Parathyroid adenoma (tissue), 2 donors: Measurements from ENCODE around the gene MMADHC.
A peak's percentile ranks its signal among the peaks of the same experiment; 100 is the strongest.

Experiments
- H2AFZ ChIP-seq: fragments of 300-600 bp; sonication (generic); one replicate; pipeline ENCODE4 v1.7.0; 2017; ENCODE audit warnings: antibody characterized with exemption, mild to moderate bottlenecking
- H3K27ac ChIP-seq: fragments of 300-600 bp; sonication (generic); one replicate; pipeline ENCODE4 v1.7.0; 2017
- H3K27me3 ChIP-seq: fragments of 300-600 bp; sonication (generic); one replicate; pipeline ENCODE4 v1.7.0; 2017; ENCODE audit warnings: low read length; ENCODE audit not compliant: control insufficient read depth, insufficient read depth
- H3K36me3 ChIP-seq: fragments of 300-600 bp; sonication (generic); one replicate; pipeline ENCODE4 v1.7.0; 2017; ENCODE audit warnings: low read length; ENCODE audit not compliant: control insufficient read depth, insufficient read depth
- H3K4me1 ChIP-seq: fragments of 300-600 bp; sonication (generic); one replicate; pipeline ENCODE4 v1.7.0; 2017; ENCODE audit warnings: control low read depth
- H3K4me2 ChIP-seq: fragments of 300-600 bp; sonication (generic); one replicate; pipeline ENCODE4 v1.7.0; 2017; ENCODE audit warnings: low read length
- H3K4me3 ChIP-seq: fragments of 300-600 bp; sonication (generic); one replicate; pipeline ENCODE4 v1.7.0; 2017; ENCODE audit warnings: low read depth, low read length
- H3K79me2 ChIP-seq: fragments of 300-600 bp; sonication (generic); one replicate; pipeline ENCODE4 v1.7.0; 2017; ENCODE audit warnings: control low read depth
- H3K9ac ChIP-seq: fragments of 300-600 bp; sonication (generic); one replicate; pipeline ENCODE4 v1.7.0; 2017; ENCODE audit warnings: mild to moderate bottlenecking
- H3K9me3 ChIP-seq: fragments of 300-600 bp; sonication (generic); one replicate; pipeline ENCODE4 v1.7.0; 2017; ENCODE audit warnings: low read length; ENCODE audit not compliant: control insufficient read depth
- TF ChIP-seq, protein P1 (sequence below): fragments of 300-600 bp; sonication (generic); IDR thresholded peaks from one replicate; pipeline ENCODE4 v1.7.0; 2017; ENCODE audit warnings: antibody characterized with exemption, mild to moderate bottlenecking
- donor health status: primary hyperparathyroidism.

MMADHC gene

DNA sequence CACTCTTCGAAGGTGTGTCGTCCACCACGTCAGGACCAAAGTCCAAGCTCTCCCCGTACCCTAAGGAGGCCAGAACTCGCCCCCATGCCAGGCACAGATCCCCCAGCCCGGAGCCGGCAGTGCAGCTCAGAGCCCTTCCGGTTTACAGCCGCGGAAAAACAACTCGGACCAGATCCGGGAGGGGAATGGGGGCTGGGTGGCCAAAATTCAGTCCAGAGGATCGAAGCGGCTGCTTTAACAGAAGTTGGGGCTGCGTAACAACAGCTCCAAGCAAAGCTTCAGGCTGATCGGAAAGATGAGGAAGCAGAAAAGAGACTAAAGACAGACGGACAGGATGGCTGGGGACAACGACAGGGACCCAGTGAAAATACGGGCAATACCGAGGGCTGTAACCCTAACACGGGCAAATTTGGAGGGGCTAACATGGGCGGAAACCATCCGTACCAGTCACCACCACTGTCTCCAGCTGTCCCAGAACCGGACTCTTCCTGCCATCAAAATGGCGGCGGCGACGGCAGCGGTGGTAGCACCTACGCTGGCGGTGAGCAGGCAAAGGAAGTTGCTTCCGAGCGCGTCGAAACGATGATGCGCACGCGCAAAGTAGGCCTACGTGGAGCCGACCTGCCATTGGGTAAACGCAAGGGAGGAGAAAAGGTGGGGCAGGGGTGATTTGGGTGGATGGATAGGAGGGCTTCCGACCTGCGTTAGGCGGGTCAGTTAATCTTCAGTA, at the start of gene MMADHC:
Gene MMADHC (minus strand): TSS at position 556 of the 730 bp plus-strand sequence. CDS start 678 bp downstream, outside the sequence.
- no peaks in the 10 kb centered on the region for H3K27me3 ChIP-seq
- peak within 1 kb of the TSS; percentile 98 for H3K4me3 ChIP-seq
- peak within 1 kb of the TSS; percentile 95 for H3K9ac ChIP-seq
- H3K4me2 ChIP-seq: peak within 1 kb of the TSS; percentile 71
- H3K79me2 ChIP-seq: peaks cover 16% of the 10 kb centered on the region
- H3K36me3 ChIP-seq: no peaks in the 10 kb centered on the region
- H2AFZ ChIP-seq: peak within 1 kb of the TSS; percentile 98
- peaks cover 5% of the 10 kb centered on the region for H3K4me1 ChIP-seq
- TF ChIP-seq, protein P1, sequence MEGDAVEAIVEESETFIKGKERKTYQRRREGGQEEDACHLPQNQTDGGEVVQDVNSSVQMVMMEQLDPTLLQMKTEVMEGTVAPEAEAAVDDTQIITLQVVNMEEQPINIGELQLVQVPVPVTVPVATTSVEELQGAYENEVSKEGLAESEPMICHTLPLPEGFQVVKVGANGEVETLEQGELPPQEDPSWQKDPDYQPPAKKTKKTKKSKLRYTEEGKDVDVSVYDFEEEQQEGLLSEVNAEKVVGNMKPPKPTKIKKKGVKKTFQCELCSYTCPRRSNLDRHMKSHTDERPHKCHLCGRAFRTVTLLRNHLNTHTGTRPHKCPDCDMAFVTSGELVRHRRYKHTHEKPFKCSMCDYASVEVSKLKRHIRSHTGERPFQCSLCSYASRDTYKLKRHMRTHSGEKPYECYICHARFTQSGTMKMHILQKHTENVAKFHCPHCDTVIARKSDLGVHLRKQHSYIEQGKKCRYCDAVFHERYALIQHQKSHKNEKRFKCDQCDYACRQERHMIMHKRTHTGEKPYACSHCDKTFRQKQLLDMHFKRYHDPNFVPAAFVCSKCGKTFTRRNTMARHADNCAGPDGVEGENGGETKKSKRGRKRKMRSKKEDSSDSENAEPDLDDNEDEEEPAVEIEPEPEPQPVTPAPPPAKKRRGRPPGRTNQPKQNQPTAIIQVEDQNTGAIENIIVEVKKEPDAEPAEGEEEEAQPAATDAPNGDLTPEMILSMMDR: no peak
- H3K27ac ChIP-seq: peak within 1 kb of the TSS; percentile 97
- no peaks in the 10 kb centered on the region for H3K9me3 ChIP-seq

- H3K27me3 ChIP-seq: no peaks in the 10 kb centered on the region
- H3K4me1 ChIP-seq: no peaks in the 10 kb centered on the region
- H2AFZ ChIP-seq: no peak overlapping the region
- TF ChIP-seq, protein P1: no peak
- no peaks in the 10 kb centered on the region for H3K36me3 ChIP-seq
- H3K9me3 ChIP-seq: no peaks in the 10 kb centered on the region
- no peak overlapping the region for H3K4me3 ChIP-seq
- H3K4me2 ChIP-seq: no peak overlapping the region
- no peaks in the 10 kb centered on the region for H3K79me2 ChIP-seq
- no peak overlapping the region for H3K9ac ChIP-seq
- H3K27ac ChIP-seq: no peak overlapping the region
Observed at GRCh38 chr2:149634103-149634502, 46.5 kb upstream of the MMADHC start.

DNA sequence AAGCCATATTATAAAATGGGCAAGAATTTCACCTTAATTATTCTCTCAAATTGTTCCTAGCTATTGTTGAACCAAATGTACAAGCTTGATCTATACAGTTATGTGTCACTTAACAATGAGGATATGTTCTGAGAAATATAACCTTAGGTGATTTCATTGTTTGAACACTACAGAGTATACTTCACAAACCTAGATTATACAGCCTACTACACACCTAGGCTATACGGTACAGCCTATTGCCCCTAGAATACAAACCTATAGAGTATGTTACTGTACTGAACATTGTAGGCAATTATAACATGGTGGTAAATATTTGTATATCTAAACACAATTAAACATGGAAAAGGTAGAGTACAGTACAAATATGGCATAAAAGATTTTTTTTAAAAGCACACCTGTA, 42.9 kb upstream of the MMADHC start:
- Histone ChIP-seq H3K36me3 (no peaks in the 10 kb centered on the region), H3K27me3 (no peaks in the 10 kb centered on the region), H3K79me2 (no peaks in the 10 kb centered on the region), H3K4me3 (no peak overlapping the region), H3K4me1 (no peaks in the 10 kb centered on the region), H2AFZ (no peak overlapping the region), H3K4me2 (no peak overlapping the region), H3K9ac (no peak overlapping the region), H3K27ac (no peak overlapping the region), H3K9me3 (no peaks in the 10 kb centered on the region)
- TF ChIP-seq, protein P1: no peak

DNA sequence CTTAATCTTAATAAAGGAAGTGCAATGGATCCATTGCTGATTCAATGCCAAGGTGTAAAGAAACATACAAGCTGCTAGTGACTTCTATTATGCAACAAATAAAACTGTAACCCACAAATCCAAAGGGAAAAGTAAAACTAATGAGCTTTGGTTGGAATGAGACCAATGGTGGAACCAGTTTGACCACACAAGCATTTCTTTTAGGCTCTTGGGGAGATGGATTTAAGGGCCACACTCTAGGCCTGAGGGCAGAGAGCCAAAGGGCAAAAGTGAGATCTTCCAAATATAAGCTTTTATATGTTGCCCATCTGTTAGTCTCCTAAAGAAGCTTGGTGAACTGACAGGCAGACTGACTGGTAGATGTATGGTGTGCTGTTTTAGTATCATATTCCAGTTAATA, 41.5 kb upstream of the MMADHC start:
- no peak overlapping the region for H3K4me2 ChIP-seq
- H3K9me3 ChIP-seq: no peaks in the 10 kb centered on the region
- H3K79me2 ChIP-seq: no peaks in the 10 kb centered on the region
- TF ChIP-seq, protein P1: no peak
- H3K27me3 ChIP-seq: no peaks in the 10 kb centered on the region
- H3K9ac ChIP-seq: no peak overlapping the region
- no peak overlapping the region for H2AFZ ChIP-seq
- H3K36me3 ChIP-seq: no peaks in the 10 kb centered on the region
- H3K27ac ChIP-seq: no peak overlapping the region
- H3K4me3 ChIP-seq: no peak overlapping the region
- H3K4me1 ChIP-seq: no peaks in the 10 kb centered on the region
